ENCODE data around the gene MYDGF.

Gene MYDGF

DNA sequence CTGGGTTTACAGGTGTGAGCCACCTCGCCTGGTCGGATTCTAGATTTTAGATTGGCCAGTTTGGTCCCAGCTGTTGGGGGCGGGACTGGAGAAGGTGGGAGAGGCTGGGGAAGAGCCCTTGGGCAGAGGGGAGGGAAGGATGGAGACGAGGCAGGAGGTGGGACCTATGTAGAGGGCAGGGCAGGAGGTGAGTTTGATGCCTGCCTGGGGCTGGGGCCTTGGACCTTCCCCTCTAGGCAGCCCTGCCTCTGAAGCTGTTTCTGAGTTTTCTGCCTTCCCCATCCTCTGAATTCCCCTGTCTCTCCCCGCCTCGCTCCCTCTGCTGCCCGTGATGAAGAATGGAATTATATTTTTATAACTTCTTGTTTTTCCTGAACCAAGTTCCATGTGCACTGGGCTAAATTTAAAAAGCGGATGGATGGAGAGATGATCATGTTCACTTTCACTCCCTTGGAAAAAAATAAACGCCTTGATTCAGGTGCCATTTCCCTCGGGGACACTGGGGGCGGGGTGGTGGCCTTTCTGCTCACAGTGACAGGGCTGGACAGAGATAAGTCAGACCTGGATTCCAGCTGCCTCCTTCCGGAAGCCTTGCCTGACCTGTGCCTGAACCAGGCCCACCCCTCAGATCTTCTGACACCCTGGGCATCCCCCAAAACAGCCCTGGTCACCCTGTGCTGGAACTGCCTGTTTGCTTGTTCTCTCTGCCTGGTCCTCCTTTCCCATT is 47.3 kb downstream of the MYDGF start:
- Histone ChIP-seq H3K27me3 (ENCODE audit: control insufficient read depth, insufficient read depth, low read length) (peaks cover 6% of the 10 kb centered on the region; the same call in 1 of the 2 replicates), H3K4me1 (ENCODE audit: control insufficient read depth, insufficient read depth, low read length) (peaks cover 5% of the 10 kb centered on the region; the same call in 1 of the 2 replicates), H3K9me3 (ENCODE audit: control insufficient read depth, insufficient read depth, low read depth, low read length) (no peaks in the 10 kb centered on the region), H3K27ac (ENCODE audit: low read depth, low read length) (no peak overlapping the region), H3K4me3 (ENCODE audit: low read depth, low read length) (no peak overlapping the region), H3K36me3 (ENCODE audit: control insufficient read depth, insufficient read depth, low read length) (no peaks in the 10 kb centered on the region), H3K9ac (ENCODE audit: low read length) (no peak overlapping the region)

DNA sequence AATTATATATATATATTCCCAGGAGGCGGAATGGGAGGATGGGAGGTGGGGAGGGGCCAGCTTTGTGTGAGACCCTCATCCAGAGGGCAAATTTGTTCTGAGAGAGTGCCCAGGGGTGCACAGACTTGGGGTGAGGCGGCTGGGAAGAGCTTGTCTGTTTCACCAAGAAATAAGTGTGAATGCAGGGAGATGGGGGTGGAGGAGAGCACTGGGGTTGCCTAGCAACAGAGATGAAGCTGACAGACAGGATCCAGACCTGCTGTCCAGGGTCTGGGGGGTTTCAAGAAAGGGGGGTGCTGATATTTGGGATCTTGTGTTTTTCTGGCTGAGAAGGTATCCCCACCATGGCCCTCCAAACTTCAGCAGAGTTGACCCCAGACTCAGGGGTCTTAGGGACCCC is 49.5 kb downstream of the MYDGF start:
- Histone ChIP-seq H3K27me3 (ENCODE audit: control insufficient read depth, insufficient read depth, low read length) (peaks cover 7% of the 10 kb centered on the region; the same call in 1 of the 2 replicates), H3K4me1 (ENCODE audit: control insufficient read depth, insufficient read depth, low read length) (peaks cover 5% of the 10 kb centered on the region; the same call in 1 of the 2 replicates), H3K9me3 (ENCODE audit: control insufficient read depth, insufficient read depth, low read depth, low read length) (no peaks in the 10 kb centered on the region), H3K4me3 (ENCODE audit: low read depth, low read length) (no peak overlapping the region), H3K27ac (ENCODE audit: low read depth, low read length) (no peak overlapping the region), H3K36me3 (ENCODE audit: control insufficient read depth, insufficient read depth, low read length) (no peaks in the 10 kb centered on the region), H3K9ac (ENCODE audit: low read length) (no peak overlapping the region)

DNA sequence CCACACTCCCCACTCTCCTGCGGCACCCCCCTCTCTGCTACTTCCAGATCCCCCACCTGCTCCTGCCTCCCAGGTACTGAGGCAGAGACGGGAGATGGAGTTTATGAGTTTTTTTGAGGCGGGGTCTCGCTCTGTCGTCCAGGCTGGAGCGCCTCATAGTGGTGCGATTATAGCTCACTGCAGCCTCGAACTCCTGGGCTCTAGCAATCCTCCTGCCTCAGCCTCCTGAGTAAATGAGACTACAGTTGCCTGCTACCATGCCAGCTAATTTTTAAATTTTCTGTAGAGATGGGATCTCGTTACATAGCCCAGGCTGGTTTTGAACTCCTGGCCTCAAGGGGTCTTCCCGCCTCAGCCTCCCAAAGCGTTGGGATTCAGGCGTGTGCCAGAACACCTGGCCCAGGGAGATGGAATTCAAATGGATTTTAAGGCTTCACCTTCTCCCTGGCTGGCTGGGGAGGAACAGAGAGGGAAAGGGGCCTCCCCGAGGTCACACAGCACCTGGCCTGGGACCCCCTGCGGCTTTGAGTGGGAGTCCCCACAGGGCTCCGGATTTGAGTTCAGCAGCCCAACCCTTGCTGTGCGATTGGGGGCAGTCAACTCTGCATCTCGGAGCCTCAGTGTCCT is 50.4 kb downstream of the MYDGF start:
- Histone ChIP-seq H3K4me3 (ENCODE audit: low read depth, low read length) (no peak overlapping the region), H3K9me3 (ENCODE audit: control insufficient read depth, insufficient read depth, low read depth, low read length) (no peaks in the 10 kb centered on the region), H3K27me3 (ENCODE audit: control insufficient read depth, insufficient read depth, low read length) (peaks cover 7% of the 10 kb centered on the region; the same call in 1 of the 2 replicates), H3K36me3 (ENCODE audit: control insufficient read depth, insufficient read depth, low read length) (no peaks in the 10 kb centered on the region), H3K27ac (ENCODE audit: low read depth, low read length) (no peak overlapping the region), H3K4me1 (ENCODE audit: control insufficient read depth, insufficient read depth, low read length) (peaks cover 5% of the 10 kb centered on the region; the same call in 1 of the 2 replicates), H3K9ac (ENCODE audit: low read length) (no peak overlapping the region)

DNA sequence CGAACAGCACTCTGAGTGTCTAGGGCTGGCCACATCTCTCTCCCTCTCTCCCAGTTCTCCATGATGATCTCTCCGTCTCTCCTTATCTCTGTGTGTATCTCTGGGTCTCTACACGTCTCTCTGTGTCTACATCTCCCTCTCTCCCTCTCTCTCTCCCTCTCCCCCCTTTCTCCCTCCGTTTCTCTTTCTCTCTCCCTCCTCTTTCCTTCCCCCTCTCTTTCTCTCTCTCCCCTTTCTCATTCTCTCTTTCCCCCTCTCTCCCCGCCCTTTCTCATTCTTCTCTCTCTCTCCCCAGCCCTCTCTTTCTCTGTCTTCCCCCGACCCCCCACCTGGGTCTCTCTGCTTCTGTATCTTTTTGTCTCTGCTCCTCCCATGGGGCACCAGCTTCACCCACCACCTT is 52.1 kb downstream of the MYDGF start:
- Histone ChIP-seq H3K4me1 (ENCODE audit: control insufficient read depth, insufficient read depth, low read length) (peaks cover 3% of the 10 kb centered on the region; the same call in 1 of the 2 replicates), H3K27ac (ENCODE audit: low read depth, low read length) (no peak overlapping the region), H3K9me3 (ENCODE audit: control insufficient read depth, insufficient read depth, low read depth, low read length) (no peaks in the 10 kb centered on the region), H3K9ac (ENCODE audit: low read length) (no peak overlapping the region), H3K27me3 (ENCODE audit: control insufficient read depth, insufficient read depth, low read length) (peaks cover 7% of the 10 kb centered on the region; the same call in 1 of the 2 replicates), H3K36me3 (ENCODE audit: control insufficient read depth, insufficient read depth, low read length) (no peaks in the 10 kb centered on the region), H3K4me3 (ENCODE audit: low read depth, low read length) (no peak overlapping the region)

DNA sequence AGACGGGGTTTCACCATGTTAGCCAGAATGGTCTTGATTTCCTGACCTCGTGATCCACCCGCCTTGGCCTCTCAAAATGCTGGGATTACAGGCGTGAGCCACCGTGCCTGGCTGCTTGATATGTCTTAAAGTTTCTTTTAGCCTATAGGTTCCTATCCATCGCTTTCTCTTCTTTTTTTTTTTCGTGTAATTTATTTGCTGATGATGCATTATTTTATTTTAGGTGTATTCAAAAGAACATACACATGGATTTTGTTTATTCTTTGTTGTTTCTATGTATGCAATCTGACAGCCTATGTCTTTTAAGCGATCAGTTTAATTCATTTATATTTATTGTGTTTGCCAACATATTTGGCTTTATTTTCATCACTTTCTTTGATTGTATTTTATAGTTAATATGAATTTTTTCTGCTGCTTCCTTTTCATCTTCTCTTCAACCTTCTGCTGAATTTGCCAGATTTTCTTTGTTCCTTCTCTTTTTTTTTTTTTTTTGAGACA is 56.8 kb downstream of the MYDGF start:
- H3K27me3 ChIP-seq (ENCODE audit: control insufficient read depth, insufficient read depth, low read length), result peaks cover 5% of the 10 kb centered on the region; the same call in 1 of the 2 replicates
- H3K9me3 ChIP-seq (ENCODE audit: control insufficient read depth, insufficient read depth, low read depth, low read length), result no peaks in the 10 kb centered on the region
- no peak overlapping the region for H3K4me3 ChIP-seq (ENCODE audit: low read depth, low read length)
- H3K27ac ChIP-seq (ENCODE audit: low read depth, low read length), result no peak overlapping the region
- H3K36me3 ChIP-seq (ENCODE audit: control insufficient read depth, insufficient read depth, low read length), result no peaks in the 10 kb centered on the region
- H3K4me1 ChIP-seq (ENCODE audit: control insufficient read depth, insufficient read depth, low read length), result peaks cover 8% of the 10 kb centered on the region
- no peak overlapping the region for H3K9ac ChIP-seq (ENCODE audit: low read length)

DNA sequence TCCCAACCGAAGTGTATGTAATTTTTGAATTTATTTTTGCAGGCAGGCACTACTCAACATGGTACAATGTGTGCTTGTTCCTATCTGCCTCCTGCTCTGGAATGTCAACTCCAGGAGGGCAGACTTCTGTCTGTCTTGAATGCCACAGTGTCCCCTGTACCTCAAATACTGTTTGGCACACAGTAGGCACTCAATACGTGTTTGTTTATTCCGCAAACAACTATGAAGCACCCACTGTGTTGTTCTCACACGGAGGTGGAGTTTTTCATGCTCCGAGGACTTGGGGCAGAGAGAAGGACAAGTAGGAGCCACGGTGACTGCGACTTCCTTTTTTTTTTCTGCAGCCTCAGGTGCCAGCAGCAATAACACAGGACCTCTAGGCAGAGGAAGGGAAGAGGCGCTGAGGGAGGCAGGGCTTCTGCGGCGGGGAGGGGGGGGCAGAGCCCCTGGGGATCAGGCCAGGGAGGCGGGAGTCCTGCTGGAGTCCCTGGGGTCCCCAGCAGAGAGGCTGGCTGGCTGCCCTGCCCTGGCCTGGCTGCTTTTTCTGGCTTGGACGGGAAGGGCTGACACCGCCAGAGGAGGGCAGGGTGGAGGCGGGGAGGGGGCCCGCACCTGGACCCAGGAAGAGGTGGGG is 60.1 kb downstream of the MYDGF start:
- Histone ChIP-seq H3K9ac (ENCODE audit: low read length) (no peak overlapping the region), H3K27me3 (ENCODE audit: control insufficient read depth, insufficient read depth, low read length) (no peaks in the 10 kb centered on the region), H3K9me3 (ENCODE audit: control insufficient read depth, insufficient read depth, low read depth, low read length) (no peaks in the 10 kb centered on the region), H3K4me1 (ENCODE audit: control insufficient read depth, insufficient read depth, low read length) (peaks cover 11% of the 10 kb centered on the region), H3K36me3 (ENCODE audit: control insufficient read depth, insufficient read depth, low read length) (no peaks in the 10 kb centered on the region), H3K4me3 (ENCODE audit: low read depth, low read length) (no peak overlapping the region), H3K27ac (ENCODE audit: low read depth, low read length) (no peak overlapping the region)

Measured in HUES6 (cell line).